ENCODE data around the gene GPATCH2L.

The GPATCH2L gene

DNA sequence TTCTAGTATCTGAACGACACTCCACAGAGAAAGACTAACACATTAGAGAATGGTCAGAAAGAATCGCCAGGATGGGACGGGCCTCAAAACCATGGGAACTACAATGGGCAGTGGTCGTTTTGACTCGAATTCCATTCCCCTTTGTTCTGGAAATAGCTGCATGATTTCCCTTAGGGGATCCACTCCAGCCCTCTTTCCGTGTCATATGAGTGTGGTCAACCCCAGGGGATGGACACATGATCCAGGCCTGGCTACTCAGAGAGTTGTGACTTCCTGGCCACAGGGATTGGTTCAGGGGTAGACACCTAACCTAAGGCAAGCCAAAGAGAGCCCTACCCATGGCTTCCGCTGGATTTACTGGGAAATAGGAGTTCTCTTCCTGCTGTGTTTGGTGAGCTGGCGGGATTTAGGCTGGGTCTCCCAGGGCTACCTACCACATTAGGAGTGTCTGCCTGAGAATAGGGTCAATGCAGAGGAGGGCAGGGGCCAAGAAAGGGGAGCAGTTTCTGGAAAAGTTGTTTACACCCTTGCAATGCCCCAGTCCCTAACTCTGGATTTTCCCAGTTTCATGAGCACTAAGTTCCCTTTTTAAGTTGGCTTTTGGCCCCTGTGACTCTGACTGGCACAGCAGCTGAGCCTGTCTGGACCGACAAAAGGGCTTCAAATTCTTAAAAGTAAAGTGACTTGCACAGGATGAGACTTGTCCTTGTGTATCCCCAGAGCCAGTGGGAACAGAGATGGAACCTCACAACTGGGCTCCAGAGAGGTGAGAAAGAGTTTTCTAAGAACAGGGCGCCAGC is 28.1 kb upstream of the GPATCH2L start:
- no peak for TF ChIP-seq POLR2AphosphoS5 (IDR thresholded peaks at IDR 0.05; ENCODE audit: low read depth, low read length)
- TF ChIP-seq TAF1 (IDR thresholded peaks at IDR 0.05; ENCODE audit: borderline replicate concordance, low read depth, low read length) = no peak
- no peak for TF ChIP-seq POLR2A (IDR thresholded peaks at IDR 0.05; ENCODE audit: low read depth, low read length)
- DNase-seq (ENCODE audit: insufficient read length) = no peak
- no peak for FAIRE-seq

- no peak for TF ChIP-seq POLR2A (IDR thresholded peaks at IDR 0.05; ENCODE audit: low read depth, low read length)
- no peak for TF ChIP-seq TAF1 (IDR thresholded peaks at IDR 0.05; ENCODE audit: borderline replicate concordance, low read depth, low read length)
- DNase-seq (ENCODE audit: insufficient read length) (no peak), FAIRE-seq (no peak)
Observed at GRCh38 chr14:76125511-76125910, 26.2 kb upstream of the GPATCH2L start.

DNA sequence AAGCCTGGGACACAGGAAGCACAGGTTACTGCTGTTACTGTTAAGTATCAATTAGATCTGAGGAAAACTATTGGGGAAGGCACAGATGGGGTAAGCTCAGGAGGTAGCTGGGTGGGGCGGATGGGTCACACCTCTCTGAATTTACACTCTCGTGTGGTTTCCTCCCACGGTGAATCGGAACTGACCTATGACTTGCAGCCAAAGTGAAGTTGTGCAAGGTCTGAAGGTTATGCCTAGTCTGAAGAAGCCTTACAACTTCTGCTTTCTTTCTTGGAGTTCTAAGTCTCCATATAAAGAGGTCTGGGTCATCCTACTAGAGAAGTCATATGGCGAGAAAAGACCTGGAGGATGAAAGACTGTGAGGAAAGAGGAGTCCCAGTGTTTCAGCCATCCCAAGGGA is 25.6 kb upstream of the GPATCH2L start:
- FAIRE-seq = no peak
- DNase-seq (ENCODE audit: insufficient read length) = no peak
- no peak for TF ChIP-seq POLR2A (IDR thresholded peaks at IDR 0.05; ENCODE audit: low read depth, low read length)
- no peak for TF ChIP-seq TAF1 (IDR thresholded peaks at IDR 0.05; ENCODE audit: borderline replicate concordance, low read depth, low read length)
- TF ChIP-seq POLR2AphosphoS5 (IDR thresholded peaks at IDR 0.05; ENCODE audit: low read depth, low read length) = no peak

GRCh38 chr14:76129851-76130576 is 21.7 kb upstream of the GPATCH2L start:
- DNase-seq (ENCODE audit: insufficient read length) (no peak), FAIRE-seq (no peak)
- TF ChIP-seq POLR2AphosphoS5 (IDR thresholded peaks at IDR 0.05; ENCODE audit: low read depth, low read length) (no peak), TAF1 (IDR thresholded peaks at IDR 0.05; ENCODE audit: borderline replicate concordance, low read depth, low read length) (no peak), POLR2A (IDR thresholded peaks at IDR 0.05; ENCODE audit: low read depth, low read length) (no peak)

GRCh38 chr14:76131071-76131965 is 20.4 kb upstream of the GPATCH2L start:
- no peak for DNase-seq (ENCODE audit: insufficient read length)
- no peak for FAIRE-seq
- TF ChIP-seq POLR2A (IDR thresholded peaks at IDR 0.05; ENCODE audit: low read depth, low read length) = no peak
- TF ChIP-seq TAF1 (IDR thresholded peaks at IDR 0.05; ENCODE audit: borderline replicate concordance, low read depth, low read length) = no peak
- TF ChIP-seq POLR2AphosphoS5 (IDR thresholded peaks at IDR 0.05; ENCODE audit: low read depth, low read length) = no peak

- FAIRE-seq (no peak), DNase-seq (ENCODE audit: insufficient read length) (no peak)
- no peak for TF ChIP-seq POLR2A (IDR thresholded peaks at IDR 0.05; ENCODE audit: low read depth, low read length)
Observed at GRCh38 chr14:76133103-76133502, 18.6 kb upstream of the GPATCH2L start.

DNA sequence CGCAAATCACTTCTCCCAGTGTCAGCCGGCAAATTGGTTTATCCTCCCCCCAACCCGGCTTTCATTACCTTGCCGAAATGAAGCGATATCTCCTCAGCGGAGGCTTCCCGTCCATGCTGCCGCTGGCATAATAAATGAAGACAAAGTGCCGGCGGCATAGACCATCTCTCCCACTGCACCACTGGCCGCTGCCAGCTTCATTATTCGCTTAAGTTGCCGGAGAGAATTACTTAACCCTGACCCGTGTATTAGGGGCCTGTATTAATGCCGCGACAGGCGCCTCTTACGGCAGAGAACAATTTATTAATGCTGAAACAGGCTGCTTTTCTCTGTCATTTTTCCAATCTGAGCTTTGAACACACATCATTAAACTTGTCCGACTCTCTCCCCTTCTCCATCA is 17.5 kb upstream of the GPATCH2L start:
- FAIRE-seq (no peak), DNase-seq (ENCODE audit: insufficient read length) (no peak)
- no peak for TF ChIP-seq TAF1 (IDR thresholded peaks at IDR 0.05; ENCODE audit: borderline replicate concordance, low read depth, low read length)
- TF ChIP-seq POLR2A (IDR thresholded peaks at IDR 0.05; ENCODE audit: low read depth, low read length) = no peak
- no peak for TF ChIP-seq POLR2AphosphoS5 (IDR thresholded peaks at IDR 0.05; ENCODE audit: low read depth, low read length)

DNA sequence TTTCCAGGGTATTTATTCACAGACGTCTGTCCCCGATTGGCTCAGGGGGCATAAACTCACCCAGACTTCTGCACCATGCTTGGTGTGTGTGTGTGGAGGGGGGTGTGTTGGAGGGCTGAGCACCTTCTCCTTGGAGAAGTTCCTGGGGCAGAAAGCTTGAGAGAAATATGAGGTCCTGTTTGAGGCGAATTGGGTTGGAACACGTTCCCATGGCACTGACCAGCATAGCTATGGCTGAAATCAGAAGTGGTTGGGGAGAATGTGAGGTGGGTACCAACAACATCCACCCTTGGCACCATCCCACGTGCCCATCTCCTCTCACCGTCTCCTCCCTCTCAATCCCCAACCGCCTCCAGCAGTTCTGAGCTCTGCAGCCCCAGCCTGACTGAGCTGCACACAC is 16.0 kb upstream of the GPATCH2L start:
- DNase-seq (ENCODE audit: insufficient read length) = no peak
- no peak for TF ChIP-seq TAF1 (IDR thresholded peaks at IDR 0.05; ENCODE audit: borderline replicate concordance, low read depth, low read length)
- no peak for TF ChIP-seq POLR2A (IDR thresholded peaks at IDR 0.05; ENCODE audit: low read depth, low read length)
- no peak for TF ChIP-seq POLR2AphosphoS5 (IDR thresholded peaks at IDR 0.05; ENCODE audit: low read depth, low read length)
- FAIRE-seq = no peak

DNA sequence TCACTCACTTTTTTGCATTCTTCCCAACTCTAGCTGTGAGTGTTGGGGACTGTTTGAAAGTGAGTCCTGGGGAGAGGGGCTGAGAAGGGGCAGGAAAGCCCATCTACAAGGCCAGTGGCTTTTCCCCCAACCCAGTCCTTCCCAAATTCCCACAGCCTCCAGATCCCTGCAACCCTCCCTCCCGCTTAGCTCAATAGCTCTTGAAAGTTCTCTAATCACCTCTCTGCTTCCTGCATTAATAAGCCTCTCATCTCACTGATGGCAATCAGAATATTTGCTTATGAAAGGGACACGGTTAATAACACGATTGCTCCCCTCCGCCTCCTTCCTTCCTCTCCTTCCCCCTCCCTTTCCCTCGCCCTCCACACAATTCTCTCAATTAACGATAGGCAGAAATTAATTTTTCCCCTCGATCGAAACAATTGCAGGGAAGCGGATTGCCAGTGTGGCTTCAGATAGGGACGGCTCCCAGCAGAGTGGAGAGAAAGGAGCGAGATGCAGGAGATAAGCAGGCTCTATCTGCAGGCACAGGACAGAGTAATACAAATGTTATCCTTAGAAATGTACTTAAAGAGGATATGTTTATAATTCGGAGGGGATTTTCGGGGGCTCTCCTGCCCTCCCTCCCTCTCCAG is 15.1 kb upstream of the GPATCH2L start:
- no peak for DNase-seq (ENCODE audit: insufficient read length)
- TF ChIP-seq POLR2AphosphoS5 (IDR thresholded peaks at IDR 0.05; ENCODE audit: low read depth, low read length) (no peak), POLR2A (IDR thresholded peaks at IDR 0.05; ENCODE audit: low read depth, low read length) (no peak), TAF1 (IDR thresholded peaks at IDR 0.05; ENCODE audit: borderline replicate concordance, low read depth, low read length) (no peak)
- FAIRE-seq = no peak

DNA sequence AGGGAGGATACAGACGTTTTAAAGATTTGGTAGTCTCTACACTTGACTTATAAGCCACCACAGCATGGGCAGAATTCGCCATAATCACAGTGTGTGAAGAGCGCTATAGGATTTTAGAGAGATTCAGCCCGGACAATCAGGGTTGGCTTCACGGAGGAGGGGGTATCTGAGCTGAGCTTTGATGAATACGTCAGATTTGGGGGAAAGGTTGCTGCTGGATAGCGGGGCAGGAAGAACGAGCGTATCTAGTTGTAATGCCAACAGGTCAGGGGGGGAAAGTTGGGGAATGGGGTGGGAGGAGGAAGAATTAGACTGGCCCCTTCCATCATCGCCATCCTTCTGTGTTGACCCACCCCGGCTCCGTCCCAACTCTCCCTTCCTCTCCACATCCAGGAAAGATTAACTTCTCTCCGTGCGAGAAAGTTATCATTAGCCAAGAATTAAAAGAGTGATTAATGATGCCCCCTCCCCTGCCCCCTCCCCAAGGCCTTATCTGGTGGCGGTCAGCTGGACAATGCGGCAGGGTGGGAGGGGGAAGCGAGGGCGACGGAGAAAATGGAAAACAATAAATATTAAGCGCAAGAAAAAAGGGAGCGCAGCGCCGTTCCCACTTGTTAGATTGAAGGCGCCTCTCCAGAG is 13.5 kb upstream of the GPATCH2L start:
- FAIRE-seq (no peak), DNase-seq (ENCODE audit: insufficient read length) (no peak)
- TF ChIP-seq POLR2A (IDR thresholded peaks at IDR 0.05; ENCODE audit: low read depth, low read length) (no peak), TAF1 (IDR thresholded peaks at IDR 0.05; ENCODE audit: borderline replicate concordance, low read depth, low read length) (no peak)

Measured in GM12892 (cell line).